A549 (cell line): ENCODE data around the gene ZFYVE9. TPM values are rescaled to one million over a fixed set of nuclear protein-coding genes. Genes with fewer than 3 reads are reported as not detected.

ENCODE experiments used
- ATAC-seq, 2 experiments: fragments of 200-7000 bp in 1 of 2; fragments of >200 bp in 1 of 2; cut with Nextera tagmentation in 1 of 2; cut with Tn5 transposase in 1 of 2; 3 replicates each; pipeline versions ENCODE4 v1.8.0 to v1.9.1; 2018 to 2020; ENCODE audit warnings: mild to moderate bottlenecking in 1 of 2, moderate library complexity in 1 of 2
- CTCF ChIA-PET: fragments of 300-600 bp; sonication (Branson Sonifier 250); formaldehyde crosslinking; extraction: SDS; loops from one replicate; lab custom pipeline; 2021; ENCODE audit warnings: antibody characterized with exemption, inconsistent platforms; lab: Yijun Ruan, JAX
- POLR2A ChIA-PET: fragments of 350-600 bp; formaldehyde crosslinking; extraction: SDS; loops from one replicate; lab custom pipeline; 2021; ENCODE audit warnings: antibody characterized with exemption, inconsistent platforms; lab: Yijun Ruan, JAX
- DNase-seq, 2 experiments: peaks; one replicate each; pipeline versions ENCODE4 v3.0.0 to v3.0.0-alpha.2; 2011 to 2016; ENCODE audit warnings: low read depth in 1 of 2, low spot score in 1 of 2
- FAIRE-seq: peaks from 2 replicates; lab custom pipeline; 2011; peaks lifted over from hg19 to GRCh38; lab: Jason Lieb, UNC
- H3K27ac ChIP-seq, 2 experiments: fragments of >200 bp; sonication (Bioruptor Twin); formaldehyde crosslinking; 3 replicates each; pipeline ENCODE4 v1.5.1; 2016 to 2017
- H3K4me1 ChIP-seq: fragments of >200 bp; sonication (Bioruptor Twin); formaldehyde crosslinking; 3 replicates; pipeline ENCODE4 v1.6.1; 2016
- H3K4me2 ChIP-seq: fragments of >200 bp; sonication (Bioruptor Twin); formaldehyde crosslinking; 3 replicates; pipeline ENCODE4 v1.6.1; 2016
- H3K4me3 ChIP-seq: fragments of >200 bp; sonication (Bioruptor Twin); formaldehyde crosslinking; 3 replicates; pipeline ENCODE4 v1.5.1; 2016
- H3K9me3 ChIP-seq: fragments of >200 bp; sonication (Bioruptor Twin); formaldehyde crosslinking; 3 replicates; pipeline ENCODE4 v1.6.1; 2016
- CBX2 ChIP-seq: fragments of 200-600 bp; sonication (generic); IDR thresholded peaks from 2 replicates; pipeline ENCODE4 v1.6.1; 2016; ENCODE audit warnings: low read depth, mild to moderate bottlenecking, borderline replicate concordance
- EP300 ChIP-seq, 2 experiments: fragments of >200 bp; sonication (Bioruptor Twin); formaldehyde crosslinking; IDR thresholded peaks; 2 replicates in 1 of 2; 3 replicates in 1 of 2; pipeline ENCODE4 v1.6.1; 2016 to 2017
- ESRRA ChIP-seq: fragments of 150-350 bp; IDR thresholded peaks from 2 replicates; pipeline ENCODE4 v1.6.1; 2014; ENCODE audit warnings: mild to moderate bottlenecking, low read length, borderline replicate concordance
- HDAC2 ChIP-seq: fragments of 200-600 bp; sonication (generic); IDR thresholded peaks from 2 replicates; pipeline ENCODE4 v1.6.1; 2016
- HOXB13 ChIP-seq: fragments of 250-450 bp; sonication (Bioruptor Pico); IDR thresholded peaks from 2 replicates; pipeline ENCODE4 v1.5.0; 2020; ENCODE audit warnings: low read depth, mild to moderate bottlenecking, moderate library complexity
- HOXB5 ChIP-seq: fragments of 250-450 bp; sonication (Bioruptor Pico); IDR thresholded peaks from 2 replicates; pipeline ENCODE4 v1.5.0; 2020; ENCODE audit warnings: mild to moderate bottlenecking, moderate library complexity
- MAFK ChIP-seq: fragments of 450-650 bp; IDR thresholded peaks from 2 replicates; pipeline ENCODE4 v1.6.1; 2014; ENCODE audit not compliant: partially characterized antibody
- MYC ChIP-seq: IDR thresholded peaks from 2 replicates; pipeline ENCODE4 v1.6.1; 2012; ENCODE audit warnings: mild to moderate bottlenecking, inconsistent platforms, low read length, improper control_type of control experiment, borderline replicate concordance
- PHF8 ChIP-seq: fragments of 200-600 bp; sonication (generic); IDR thresholded peaks from 2 replicates; pipeline ENCODE4 v1.6.1; 2016; ENCODE audit warnings: low read depth, mild to moderate bottlenecking, antibody characterized with exemption, moderate library complexity, borderline replicate concordance
- POLR2AphosphoS2 ChIP-seq: conservative IDR thresholded peaks from 2 replicates; pipeline ENCODE4 v1.6.1; 2012; ENCODE audit warnings: low read length, improper control_type of control experiment, inconsistent platforms
- RAD21 ChIP-seq, 2 experiments: fragments of >200 bp in 1 of 2; sonication (Bioruptor Twin) in 1 of 2; formaldehyde crosslinking in 1 of 2; IDR thresholded peaks in 1 of 2; conservative IDR thresholded peaks in 1 of 2; 2 replicates in 1 of 2; 3 replicates in 1 of 2; pipeline ENCODE4 v1.6.1; 2012 to 2018; ENCODE audit warnings: inconsistent platforms in 1 of 2
- RARB ChIP-seq: fragments of 250-450 bp; sonication (Bioruptor Pico); IDR thresholded peaks from 2 replicates; pipeline ENCODE4 v1.8.0; 2021; ENCODE audit warnings: mild to moderate bottlenecking, moderate library complexity
- RCOR1 ChIP-seq: fragments of 150-350 bp; IDR thresholded peaks from 2 replicates; pipeline ENCODE4 v1.6.1; 2014; ENCODE audit warnings: antibody characterized with exemption, low read length, low read depth
- RFX5 ChIP-seq: fragments of 450-650 bp; IDR thresholded peaks from 2 replicates; pipeline ENCODE4 v1.7.1; 2014; ENCODE audit warnings: antibody characterized with exemption, mild to moderate bottlenecking, moderate library complexity
- SMC3 ChIP-seq: fragments of >200 bp; sonication (Bioruptor Twin); formaldehyde crosslinking; IDR thresholded peaks from 3 replicates; pipeline ENCODE4 v1.6.1; 2018; ENCODE audit warnings: inconsistent platforms
- TP53 ChIP-seq: fragments of 250-450 bp; sonication (Bioruptor Pico); IDR thresholded peaks from 2 replicates; pipeline ENCODE4 v1.5.0; 2021; ENCODE audit warnings: mild to moderate bottlenecking, moderate library complexity
- ZC3H11A ChIP-seq: fragments of 450-650 bp; IDR thresholded peaks from 2 replicates; pipeline ENCODE4 v1.6.1; 2014; ENCODE audit warnings: antibody characterized with exemption, mild to moderate bottlenecking
- ZSCAN20 ChIP-seq: fragments of 250-450 bp; sonication (Bioruptor Pico); IDR thresholded peaks from 2 replicates; pipeline ENCODE4 v1.8.0; 2022; ENCODE audit warnings: mild to moderate bottlenecking, moderate library complexity
- WGBS: methylation state at CpG from one replicate; pipeline ENCODE4 v1.1.6; 2017; ENCODE audit errors: missing lambda C conversion rate; 5-methylcytosine and 5-hydroxymethylcytosine counted together
- polyA plus RNA-seq, 4 experiments: library from polyadenylated mRNA; depleted of rRNA in 3 of 4; stranded (reverse); fragments of >200 nt; fragmentation: RNase III in 1 of 4; extraction: RNeasy Plus Mini Kit Qiagen cat#74134 plus additional on column Dnase treatment in 1 of 4; gene quantifications; 2 replicates in 3 of 4; 3 replicates in 1 of 4; pipeline ENCODE4 v1.2.3, GENCODE V29; 2011 to 2017
- TF ChIP-seq, protein P1 (sequence below): fragments of >200 bp; sonication (Bioruptor Twin); formaldehyde crosslinking; IDR thresholded peaks from 3 replicates; pipeline ENCODE4 v1.5.1; 2016
- TF ChIP-seq, protein P2 (sequence below): fragments of 250-450 bp; sonication (Bioruptor Pico); IDR thresholded peaks from 2 replicates; pipeline ENCODE4 v1.5.0; 2020; ENCODE audit warnings: low read depth, mild to moderate bottlenecking, moderate library complexity
- TF ChIP-seq, protein P3 (sequence below): fragments of 150-350 bp; IDR thresholded peaks from 2 replicates; pipeline ENCODE4 v1.6.1; 2014; ENCODE audit warnings: low read depth, mild to moderate bottlenecking, low read length
- TF ChIP-seq, protein P4 (sequence below): IDR thresholded peaks from 2 replicates; pipeline ENCODE4 v1.6.1; 2012

The ZFYVE9 gene
- polyA plus RNA-seq, 2 of the 4 experiments (the other 2 are of a cell fraction), result 7.1 to 11.9 TPM

DNA sequence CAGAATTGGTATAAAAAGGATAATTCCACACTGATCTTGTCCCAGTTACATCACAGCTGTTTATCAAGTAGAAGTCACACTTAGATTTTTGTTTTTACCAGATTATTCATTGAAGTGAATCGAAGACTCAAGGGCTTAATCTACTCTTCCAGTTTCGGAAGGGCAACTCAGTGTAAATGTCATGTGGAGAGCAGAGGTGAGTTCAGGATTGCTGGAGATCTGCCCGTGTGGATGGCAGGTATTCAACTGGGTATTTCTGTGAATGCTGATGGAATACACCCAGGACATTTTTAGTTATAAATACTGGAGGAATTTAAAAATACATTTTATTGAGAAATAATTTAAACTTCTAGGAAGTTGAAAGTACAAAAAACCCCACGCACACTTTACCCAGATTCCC, 204.8 kb downstream of the ZFYVE9 start:
- CTCF ChIA-PET, result no interaction called here

DNA sequence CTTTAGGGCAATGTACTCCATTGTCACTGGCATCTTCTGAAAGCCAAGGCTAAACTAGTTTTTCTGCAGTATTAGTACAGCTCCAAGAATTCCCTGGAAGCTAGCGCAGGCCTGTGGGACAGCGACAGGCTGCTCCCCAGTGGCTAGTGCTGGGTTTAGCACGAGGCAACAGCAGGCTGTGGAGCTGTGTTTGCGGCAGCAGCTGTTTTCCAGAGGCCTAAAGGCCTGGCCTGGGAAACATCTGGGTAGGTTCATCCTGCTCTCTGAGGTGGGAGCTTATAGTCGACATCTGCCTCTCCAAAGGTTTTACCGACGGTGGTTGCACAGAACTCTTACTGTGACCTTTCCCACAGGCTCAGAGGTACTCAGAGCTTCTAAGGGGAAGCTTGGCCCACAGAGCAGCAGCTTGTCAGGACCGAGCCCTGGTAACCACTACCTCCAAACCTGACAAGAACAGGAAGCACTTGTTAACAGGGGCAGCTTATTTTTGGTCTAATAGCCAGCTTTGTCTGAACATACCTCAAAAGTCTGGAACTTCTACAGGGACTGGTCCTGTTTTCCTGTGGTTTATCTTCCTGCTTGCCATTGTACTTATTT, 206.9 kb downstream of the ZFYVE9 start:
- H3K9me3 ChIP-seq, result no peaks in the 10 kb centered on the region
- H3K4me1 ChIP-seq, result peaks cover 9% of the 10 kb centered on the region; the same call in 2 of the 3 replicates
- FAIRE-seq, result no peak
- peak; percentile 75 to 84; a peak in 4 of 6 replicates for ATAC-seq
- DNase-seq, result peak in 1 of 2 experiments; percentile 26
- 93% methylated on average over 4 of the region's 8 CpGs for WGBS
- no peak overlapping the region for H3K4me3 ChIP-seq
- H3K4me2 ChIP-seq, result no peak overlapping the region
- no peak overlapping the region for H3K27ac ChIP-seq
- POLR2A ChIA-PET, result interaction anchor here (0.6 to 1.3 kb wide), 2 partner anchors 17 to 204 kb away, joined by 3 to 5 read pairs; partner anchors contain the start of gene CC2D1B
- peak in 1 of 2 experiments; percentile 45; a peak in 3 of 5 replicates for TF ChIP-seq RAD21 (conservative IDR thresholded peaks at IDR 0.05 in 1 of 2, IDR thresholded peaks at IDR 0.05 in 1 of 2)
- TF ChIP-seq, protein P1, sequence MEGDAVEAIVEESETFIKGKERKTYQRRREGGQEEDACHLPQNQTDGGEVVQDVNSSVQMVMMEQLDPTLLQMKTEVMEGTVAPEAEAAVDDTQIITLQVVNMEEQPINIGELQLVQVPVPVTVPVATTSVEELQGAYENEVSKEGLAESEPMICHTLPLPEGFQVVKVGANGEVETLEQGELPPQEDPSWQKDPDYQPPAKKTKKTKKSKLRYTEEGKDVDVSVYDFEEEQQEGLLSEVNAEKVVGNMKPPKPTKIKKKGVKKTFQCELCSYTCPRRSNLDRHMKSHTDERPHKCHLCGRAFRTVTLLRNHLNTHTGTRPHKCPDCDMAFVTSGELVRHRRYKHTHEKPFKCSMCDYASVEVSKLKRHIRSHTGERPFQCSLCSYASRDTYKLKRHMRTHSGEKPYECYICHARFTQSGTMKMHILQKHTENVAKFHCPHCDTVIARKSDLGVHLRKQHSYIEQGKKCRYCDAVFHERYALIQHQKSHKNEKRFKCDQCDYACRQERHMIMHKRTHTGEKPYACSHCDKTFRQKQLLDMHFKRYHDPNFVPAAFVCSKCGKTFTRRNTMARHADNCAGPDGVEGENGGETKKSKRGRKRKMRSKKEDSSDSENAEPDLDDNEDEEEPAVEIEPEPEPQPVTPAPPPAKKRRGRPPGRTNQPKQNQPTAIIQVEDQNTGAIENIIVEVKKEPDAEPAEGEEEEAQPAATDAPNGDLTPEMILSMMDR, result peak; percentile 15; the same call in 1 of the 3 replicates
- no peak for TF ChIP-seq MAFK
- TF ChIP-seq MYC, result no peak
- TF ChIP-seq SMC3, result 0 out of 3 replicates have a peak, but pooled peaks have one; percentile 8
- TF ChIP-seq, all 56 proteins: peak for 3
- CTCF ChIA-PET, result interaction anchor here (0.8 to 1.6 kb wide), 4 partner anchors 11 to 222 kb away, joined by 3 to 5 read pairs (median 4); no protein-coding TSS in a partner anchor

More for the DNA sequence above, 204.8 kb downstream of the ZFYVE9 start:
- DNase-seq (no peak), ATAC-seq (no peak), FAIRE-seq (no peak)
- 91% methylated on average over 4 of the region's 4 CpGs for WGBS
- Histone ChIP-seq H3K27ac (no peak overlapping the region), H3K4me2 (no peak overlapping the region), H3K4me1 (peaks cover 9% of the 10 kb centered on the region; the same call in 2 of the 3 replicates), H3K4me3 (no peak overlapping the region), H3K9me3 (no peaks in the 10 kb centered on the region)
- POLR2A ChIA-PET, result no interaction called here
- TF ChIP-seq, protein P2, sequence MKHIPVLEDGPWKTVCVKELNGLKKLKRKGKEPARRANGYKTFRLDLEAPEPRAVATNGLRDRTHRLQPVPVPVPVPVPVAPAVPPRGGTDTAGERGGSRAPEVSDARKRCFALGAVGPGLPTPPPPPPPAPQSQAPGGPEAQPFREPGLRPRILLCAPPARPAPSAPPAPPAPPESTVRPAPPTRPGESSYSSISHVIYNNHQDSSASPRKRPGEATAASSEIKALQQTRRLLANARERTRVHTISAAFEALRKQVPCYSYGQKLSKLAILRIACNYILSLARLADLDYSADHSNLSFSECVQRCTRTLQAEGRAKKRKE (CRISPR knock-in tag), result no peak
- TF ChIP-seq CBX2, result no peak
- no peak for TF ChIP-seq HOXB5 (CRISPR knock-in tag)
- TF ChIP-seq, protein P3, sequence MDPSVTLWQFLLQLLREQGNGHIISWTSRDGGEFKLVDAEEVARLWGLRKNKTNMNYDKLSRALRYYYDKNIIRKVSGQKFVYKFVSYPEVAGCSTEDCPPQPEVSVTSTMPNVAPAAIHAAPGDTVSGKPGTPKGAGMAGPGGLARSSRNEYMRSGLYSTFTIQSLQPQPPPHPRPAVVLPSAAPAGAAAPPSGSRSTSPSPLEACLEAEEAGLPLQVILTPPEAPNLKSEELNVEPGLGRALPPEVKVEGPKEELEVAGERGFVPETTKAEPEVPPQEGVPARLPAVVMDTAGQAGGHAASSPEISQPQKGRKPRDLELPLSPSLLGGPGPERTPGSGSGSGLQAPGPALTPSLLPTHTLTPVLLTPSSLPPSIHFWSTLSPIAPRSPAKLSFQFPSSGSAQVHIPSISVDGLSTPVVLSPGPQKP, result no peak
- no peak for TF ChIP-seq HOXB13
- TF ChIP-seq ZC3H11A, result no peak
- TF ChIP-seq, protein P4, sequence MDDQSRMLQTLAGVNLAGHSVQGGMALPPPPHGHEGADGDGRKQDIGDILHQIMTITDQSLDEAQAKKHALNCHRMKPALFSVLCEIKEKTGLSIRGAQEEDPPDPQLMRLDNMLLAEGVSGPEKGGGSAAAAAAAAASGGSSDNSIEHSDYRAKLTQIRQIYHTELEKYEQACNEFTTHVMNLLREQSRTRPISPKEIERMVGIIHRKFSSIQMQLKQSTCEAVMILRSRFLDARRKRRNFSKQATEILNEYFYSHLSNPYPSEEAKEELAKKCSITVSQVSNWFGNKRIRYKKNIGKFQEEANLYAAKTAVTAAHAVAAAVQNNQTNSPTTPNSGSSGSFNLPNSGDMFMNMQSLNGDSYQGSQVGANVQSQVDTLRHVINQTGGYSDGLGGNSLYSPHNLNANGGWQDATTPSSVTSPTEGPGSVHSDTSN, result no peak
- TF ChIP-seq ZSCAN20 (CRISPR knock-in tag), result no peak
- no peak for TF ChIP-seq RFX5
- TF ChIP-seq HDAC2, result no peak

DNA sequence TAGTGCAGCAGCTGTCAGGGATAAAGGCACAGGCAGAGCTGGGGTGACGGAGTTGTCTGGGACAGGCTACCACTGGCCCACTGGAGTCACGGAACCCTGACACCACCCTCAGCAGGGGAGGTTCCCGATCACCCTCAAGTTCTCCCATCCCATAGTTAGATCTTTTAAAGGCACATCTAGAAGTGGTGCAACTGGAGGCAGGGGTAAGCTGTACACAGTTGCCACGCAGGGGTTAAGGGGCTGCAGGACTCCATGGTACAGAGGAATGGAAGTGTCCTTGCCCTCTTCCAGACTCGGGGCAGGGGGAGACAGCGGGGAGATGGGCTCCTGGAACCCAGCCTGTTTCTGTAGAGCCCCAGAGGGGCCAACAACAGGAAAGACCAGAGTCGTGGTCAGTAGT, 210.8 kb downstream of the ZFYVE9 start:
- ChIA-PET POLR2A (no interaction called here), CTCF (no interaction called here)
- Histone ChIP-seq H3K4me2 (no peak overlapping the region), H3K4me1 (peaks cover 9% of the 10 kb centered on the region; the same call in 2 of the 3 replicates), H3K27ac (no peak overlapping the region), H3K9me3 (no peaks in the 10 kb centered on the region), H3K4me3 (no peak overlapping the region)
- no peak for DNase-seq
- no peak for FAIRE-seq
- 87% methylated on average over 4 of the region's 7 CpGs for WGBS
- no peak for ATAC-seq
- TF ChIP-seq RARB (CRISPR knock-in tag) (no peak), ESRRA (no peak), PHF8 (no peak), TP53 (no peak), EP300 (IDR thresholded peaks at IDR 0.05) (no peak), RCOR1 (no peak), POLR2AphosphoS2 (no peak)
